Esophagus muscularis mucosa (tissue), 3 donors: ENCODE results near the gene TRHDE.

Experiments used
- CTCF ChIP-seq, 3 experiments: fragments of 200-600 bp in 2 of 3; fragments of 450-650 bp in 1 of 3; sonication (generic) in 2 of 3; IDR thresholded peaks; one replicate each; pipeline ENCODE4 v1.5.1; 2017 to 2019; ENCODE audit warnings: antibody characterized with exemption in 3 of 3, mild to moderate bottlenecking in 2 of 3, moderate library complexity in 1 of 3
- POLR2A ChIP-seq: fragments of 450-650 bp; IDR thresholded peaks from one replicate; pipeline ENCODE4 v1.6.1; 2017; ENCODE audit warnings: antibody characterized with exemption, moderate library complexity, mild to moderate bottlenecking, low read depth
- POLR2AphosphoS5 ChIP-seq, 2 donors: sonication (generic); formaldehyde crosslinking; IDR thresholded peaks; one replicate each; pipeline ENCODE4 v1.6.1; 2017; ENCODE audit warnings: antibody characterized with exemption in 2 of 2

DNA sequence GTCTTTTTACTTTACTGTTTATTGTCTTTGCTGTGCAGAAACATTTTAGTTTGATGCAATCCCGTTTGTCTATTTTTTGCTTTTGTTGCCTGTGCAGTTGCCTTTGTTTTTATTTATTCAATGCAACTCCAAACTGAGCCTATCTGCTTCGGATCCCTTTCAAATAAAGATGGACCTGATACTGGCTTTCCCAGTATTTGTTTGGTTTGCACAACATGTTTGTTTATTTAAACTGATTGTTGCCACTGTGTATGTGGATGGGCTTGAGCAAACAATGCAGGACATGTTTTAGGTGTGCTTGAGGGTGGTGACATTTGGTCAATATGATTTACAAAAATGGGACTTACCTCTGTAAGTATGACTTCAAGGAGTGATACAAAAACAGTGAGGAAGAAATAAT lies 6.7 kb downstream of the TRHDE start:
- TF ChIP-seq CTCF (IDR thresholded peaks at IDR 0.05) (no peak), POLR2A (no peak), POLR2AphosphoS5 (IDR thresholded peaks at IDR 0.05) (no peak)
